HepG2 (cell line): ENCODE measurements around the gene ARHGAP33. TPM values are rescaled to one million over a fixed set of nuclear protein-coding genes. Genes with fewer than 3 reads are reported as not detected.

Source experiments
- BATF2 ChIP-seq: sonication (generic); formaldehyde crosslinking; IDR thresholded peaks from 2 replicates; pipeline ENCODE4 v1.8.0; 2022; ENCODE audit warnings: mild to moderate bottlenecking, missing genetic modification reagents, moderate library complexity
- CHD4 ChIP-seq: fragments of 200-600 bp; sonication (generic); IDR thresholded peaks from 2 replicates; pipeline ENCODE4 v1.7.0; 2017; ENCODE audit warnings: mild to moderate bottlenecking, low read length, borderline replicate concordance
- FIP1L1 ChIP-seq: fragments of 200-400 bp; formaldehyde crosslinking; IDR thresholded peaks from 2 replicates; pipeline ENCODE4 v1.6.1; 2018; ENCODE audit warnings: low read depth, mild to moderate bottlenecking, low read length, moderate library complexity, borderline replicate concordance; ENCODE audit not compliant: insufficient read depth
- HNF1B ChIP-seq: sonication (generic); formaldehyde crosslinking; IDR thresholded peaks from 2 replicates; pipeline ENCODE4 v1.5.1; 2020; ENCODE audit warnings: mild to moderate bottlenecking, moderate library complexity, missing genetic modification reagents
- LBX2 ChIP-seq: sonication (generic); formaldehyde crosslinking; IDR thresholded peaks from 2 replicates; pipeline ENCODE4 v1.5.0; 2020; ENCODE audit warnings: missing genetic modification reagents, mild to moderate bottlenecking, borderline replicate concordance
- NKX3-1 ChIP-seq: sonication (generic); formaldehyde crosslinking; IDR thresholded peaks from 2 replicates; pipeline ENCODE4 v1.5.0; 2020; ENCODE audit warnings: missing genetic modification reagents
- TBX2 ChIP-seq: sonication (generic); formaldehyde crosslinking; IDR thresholded peaks from 2 replicates; pipeline ENCODE4 v1.5.0; 2020; ENCODE audit warnings: missing genetic modification reagents, mild to moderate bottlenecking, borderline replicate concordance
- ZNF24 ChIP-seq: fragments of 450-650 bp; IDR thresholded peaks from 2 replicates; pipeline ENCODE4 v1.6.1; 2017; ENCODE audit warnings: antibody characterized with exemption, mild to moderate bottlenecking
- ZNF503 ChIP-seq: sonication (generic); formaldehyde crosslinking; IDR thresholded peaks from 2 replicates; pipeline ENCODE4 v1.4.0; 2020; ENCODE audit warnings: missing genetic modification reagents
- ZNF687 ChIP-seq: sonication (generic); formaldehyde crosslinking; IDR thresholded peaks from 2 replicates; pipeline ENCODE4 v1.5.1; 2020; ENCODE audit warnings: mild to moderate bottlenecking, missing genetic modification reagents, moderate library complexity
- polyA plus RNA-seq, 8 experiments: library from polyadenylated mRNA; depleted of rRNA in 3 of 8; stranded (reverse) in 7 of 8; unstranded in 1 of 8; fragments of >200 nt; fragmentation: Illumina TruSeq in 4 of 8; extraction: Trizol in 4 of 8; gene quantifications; 2 replicates each; pipeline versions ENCODE4 v1.2.1 to v1.2.3, GENCODE V29; 2011 to 2016; ENCODE audit warnings: low read depth in 4 of 8, missing spikeins in 1 of 8, mixed read lengths in 1 of 8; ENCODE audit not compliant: insufficient read depth in 1 of 8
- total RNA-seq, 5 experiments: library from RNA; depleted of rRNA; stranded (reverse); fragments of >200 nt; fragmentation: Illumina TruSeq; extraction: Trizol; gene quantifications; 2 replicates each; pipeline ENCODE4 v1.2.3, GENCODE V29; 2016; ENCODE audit warnings: low read depth in 1 of 5

The ARHGAP33 gene
- total and polyA plus RNA-seq, 2 of the 13 experiments (the other 11 are each of a cell fraction or from before 2014, with no cell fraction given), result 1.3 to 2.7 TPM

GRCh38 chr19:35730326-35730725 lies 45.0 kb upstream of the ARHGAP33 start (continued):
- TF ChIP-seq ZNF687 (no peak), ZNF24 (no peak), TBX2 (CRISPR knock-in tag) (no peak), BATF2 (no peak), HNF1B (CRISPR knock-in tag) (no peak), LBX2 (CRISPR knock-in tag) (no peak), NKX3-1 (no peak), FIP1L1 (no peak), CHD4 (no peak), ZNF503 (CRISPR knock-in tag) (no peak)
